GM10248 (cell line): Measurements from ENCODE around the gene GREB1L.

ENCODE experiments used
- CTCF ChIA-PET: fragments of 300-600 bp; sonication (Branson Sonifier 250); formaldehyde crosslinking; extraction: SDS; loops from one replicate; lab custom pipeline; 2021; ENCODE audit warnings: antibody characterized with exemption; lab: Yijun Ruan, JAX
- POLR2A ChIA-PET: fragments of 350-650 bp; sonication (Branson Sonifier 250); formaldehyde crosslinking; extraction: SDS; loops from one replicate; lab custom pipeline; 2020; ENCODE audit warnings: antibody characterized with exemption; lab: Yijun Ruan, JAX
- DNase-seq: peaks from one replicate; pipeline ENCODE4 v3.0.0; 2012; ENCODE audit errors: extremely low spot score
- CTCF ChIP-seq: IDR thresholded peaks from 2 replicates; pipeline ENCODE4 v1.5.1; 2012; ENCODE audit warnings: mild to moderate bottlenecking, low read depth; ENCODE audit errors: extremely low read depth, missing control alignments, control extremely low read depth

GREB1L gene

DNA sequence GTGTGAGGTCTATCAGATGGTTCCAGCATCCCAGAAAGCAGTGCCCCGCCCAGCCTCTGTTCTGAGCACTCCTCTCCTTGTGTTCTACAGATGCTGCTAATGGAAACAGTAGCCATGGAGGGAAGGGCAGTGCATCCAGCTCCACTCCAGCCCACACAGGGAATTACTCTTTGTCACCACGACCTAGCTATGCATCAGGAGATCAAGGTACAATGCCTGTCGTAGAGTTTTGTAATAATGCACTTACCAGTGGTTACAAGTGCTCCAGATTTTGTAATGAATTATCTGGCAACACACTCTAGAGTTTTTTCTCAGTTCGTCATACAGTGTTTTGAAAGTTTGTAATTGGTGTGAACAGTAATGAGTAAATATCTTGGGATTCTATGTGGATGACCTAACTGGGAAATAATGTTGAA is 197.4 kb downstream of the GREB1L start:
- TF ChIP-seq CTCF, result no peak
- CTCF ChIA-PET, result no interaction called here

DNA sequence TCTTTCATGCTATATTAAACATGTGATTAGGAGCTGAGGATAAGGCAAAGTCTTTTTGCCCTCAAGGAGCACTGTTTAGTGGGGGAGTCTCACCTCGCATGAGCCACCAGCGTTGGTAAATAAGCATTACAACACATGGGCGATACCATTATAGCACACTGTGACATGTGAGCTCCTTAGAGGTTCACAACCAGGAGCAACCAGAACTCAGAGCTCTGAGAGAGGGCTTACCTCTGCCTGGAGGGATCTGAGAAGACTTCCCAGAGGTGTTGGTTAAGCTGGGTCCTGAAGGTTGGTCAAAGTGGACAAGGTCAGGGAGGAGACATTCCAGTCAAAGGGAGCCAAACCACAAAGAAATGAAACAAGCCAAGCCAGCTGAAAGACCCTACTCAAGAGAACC is 199.6 kb downstream of the GREB1L start:
- CTCF ChIA-PET, result interaction anchor here (1.2 to 2.1 kb wide), 2 partner anchors 30 to 247 kb away, joined by 4 to 18 read pairs; no protein-coding TSS in a partner anchor
- POLR2A ChIA-PET, result no interaction called here
- TF ChIP-seq CTCF, result no peak
- DNase-seq, result no peak

More for the DNA sequence above, 197.4 kb downstream of the GREB1L start:
- no peak for DNase-seq
- POLR2A ChIA-PET, result no interaction called here

DNA sequence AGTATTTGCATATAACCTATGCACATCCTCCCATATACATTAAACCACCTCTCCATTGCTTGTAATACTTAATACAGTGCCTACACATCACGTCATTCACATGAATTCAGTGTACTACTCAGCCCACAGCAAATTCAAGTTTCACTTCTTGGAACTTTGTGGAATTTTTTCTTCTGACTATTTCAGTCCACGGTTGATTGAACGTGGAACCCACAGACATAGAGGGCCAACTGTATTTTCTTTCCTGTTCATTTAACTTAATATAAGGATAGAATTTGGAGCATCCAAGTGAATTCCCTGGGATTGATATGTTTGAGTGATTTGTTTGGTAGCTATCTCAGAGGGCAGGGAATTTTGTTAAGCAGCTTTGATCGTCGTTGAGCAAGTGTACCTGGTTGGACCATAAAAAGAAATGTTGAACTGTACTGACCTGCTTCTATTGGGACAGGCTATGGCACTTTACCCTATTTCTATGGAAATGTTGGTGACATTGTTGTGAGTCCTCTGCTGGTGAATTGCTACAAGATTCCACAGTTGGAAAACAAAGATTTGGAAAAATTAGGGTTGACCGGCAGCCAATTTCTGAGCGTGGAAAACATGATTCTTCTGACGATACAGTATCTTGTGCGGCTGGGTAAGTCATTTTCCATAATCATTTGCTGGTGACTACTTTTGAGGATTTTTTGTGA is 201.9 kb downstream of the GREB1L start:
- DNase-seq, result no peak
- no peak for TF ChIP-seq CTCF
- ChIA-PET POLR2A (no interaction called here), CTCF (interaction anchor here (1.3 to 4.5 kb wide), 3 partner anchors 158 to 265 kb away, joined by 3 to 55 read pairs (median 3); no protein-coding TSS in a partner anchor)

GRCh38 chr18:21444465-21445212 is 202.6 kb downstream of the GREB1L start:
- peak; percentile 70 for TF ChIP-seq CTCF
- peak; percentile 54 for DNase-seq
- ChIA-PET POLR2A (no interaction called here), CTCF (interaction anchor here (0.7 to 4.5 kb wide), 8 partner anchors 9 to 253 kb away, joined by 3 to 55 read pairs (median 4); no protein-coding TSS in a partner anchor)

GRCh38 chr18:21448299-21448698 is 206.3 kb downstream of the GREB1L start:
- no peak for DNase-seq
- CTCF ChIA-PET, result interaction anchor here (1.2 to 2.8 kb wide), 2 partner anchors 41 to 253 kb away, joined by 3 to 8 read pairs; no protein-coding TSS in a partner anchor
- POLR2A ChIA-PET, result no interaction called here
- no peak for TF ChIP-seq CTCF
